ENCODE results near the gene GARIN3.

Gene GARIN3

DNA sequence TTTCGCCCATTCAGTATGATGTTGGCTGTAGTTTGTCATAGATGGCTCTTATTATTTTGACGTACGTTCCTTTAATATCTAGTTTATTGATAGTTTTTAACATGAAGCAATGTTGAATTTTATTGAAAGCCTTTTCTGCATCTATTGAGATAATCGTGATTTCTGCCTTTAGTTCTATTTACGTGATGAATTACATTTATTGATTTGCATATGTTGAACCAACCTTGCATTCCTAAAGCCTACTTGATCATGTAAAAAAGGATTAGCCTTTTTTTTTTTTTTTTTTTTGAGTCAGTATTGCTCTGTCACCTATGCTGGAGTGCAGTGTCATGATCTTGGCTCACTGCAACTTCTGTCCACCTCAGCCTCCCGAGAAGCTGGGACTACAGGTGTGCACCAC, 39.6 kb upstream of the GARIN3 start:
- H3K4me3 ChIP-seq (ENCODE audit: control insufficient read depth, low read depth, low read length), result no peak overlapping the region
- DNase-seq (ENCODE audit: low read depth), result no peak
- TF ChIP-seq, protein P1, sequence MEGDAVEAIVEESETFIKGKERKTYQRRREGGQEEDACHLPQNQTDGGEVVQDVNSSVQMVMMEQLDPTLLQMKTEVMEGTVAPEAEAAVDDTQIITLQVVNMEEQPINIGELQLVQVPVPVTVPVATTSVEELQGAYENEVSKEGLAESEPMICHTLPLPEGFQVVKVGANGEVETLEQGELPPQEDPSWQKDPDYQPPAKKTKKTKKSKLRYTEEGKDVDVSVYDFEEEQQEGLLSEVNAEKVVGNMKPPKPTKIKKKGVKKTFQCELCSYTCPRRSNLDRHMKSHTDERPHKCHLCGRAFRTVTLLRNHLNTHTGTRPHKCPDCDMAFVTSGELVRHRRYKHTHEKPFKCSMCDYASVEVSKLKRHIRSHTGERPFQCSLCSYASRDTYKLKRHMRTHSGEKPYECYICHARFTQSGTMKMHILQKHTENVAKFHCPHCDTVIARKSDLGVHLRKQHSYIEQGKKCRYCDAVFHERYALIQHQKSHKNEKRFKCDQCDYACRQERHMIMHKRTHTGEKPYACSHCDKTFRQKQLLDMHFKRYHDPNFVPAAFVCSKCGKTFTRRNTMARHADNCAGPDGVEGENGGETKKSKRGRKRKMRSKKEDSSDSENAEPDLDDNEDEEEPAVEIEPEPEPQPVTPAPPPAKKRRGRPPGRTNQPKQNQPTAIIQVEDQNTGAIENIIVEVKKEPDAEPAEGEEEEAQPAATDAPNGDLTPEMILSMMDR (conservative IDR thresholded peaks at IDR 0.05; ENCODE audit: control insufficient read depth, insufficient read depth, low read depth, low read length), result no peak

- DNase-seq (ENCODE audit: low read depth), result no peak
- TF ChIP-seq, protein P1 (conservative IDR thresholded peaks at IDR 0.05; ENCODE audit: control insufficient read depth, insufficient read depth, low read depth, low read length), result no peak
- H3K4me3 ChIP-seq (ENCODE audit: control insufficient read depth, low read depth, low read length), result no peak overlapping the region
Measured at GRCh38 chr5:157204765-157205164, 38.7 kb upstream of the GARIN3 start.

GRCh38 chr5:157203417-157203816, 37.4 kb upstream of the GARIN3 start:
- no peak for DNase-seq (ENCODE audit: low read depth)
- no peak overlapping the region for H3K4me3 ChIP-seq (ENCODE audit: control insufficient read depth, low read depth, low read length)
- TF ChIP-seq, protein P1 (conservative IDR thresholded peaks at IDR 0.05; ENCODE audit: control insufficient read depth, insufficient read depth, low read depth, low read length), result no peak

GRCh38 chr5:157201857-157202256, 35.8 kb upstream of the GARIN3 start:
- no peak overlapping the region for H3K4me3 ChIP-seq (ENCODE audit: control insufficient read depth, low read depth, low read length)
- TF ChIP-seq, protein P1 (conservative IDR thresholded peaks at IDR 0.05; ENCODE audit: control insufficient read depth, insufficient read depth, low read depth, low read length), result no peak
- DNase-seq (ENCODE audit: low read depth), result no peak

- H3K4me3 ChIP-seq (ENCODE audit: control insufficient read depth, low read depth, low read length), result no peak overlapping the region
- DNase-seq (ENCODE audit: low read depth), result no peak
- TF ChIP-seq, protein P1 (conservative IDR thresholded peaks at IDR 0.05; ENCODE audit: control insufficient read depth, insufficient read depth, low read depth, low read length), result no peak
Measured at GRCh38 chr5:157198277-157198986, 32.4 kb upstream of the GARIN3 start.

DNA sequence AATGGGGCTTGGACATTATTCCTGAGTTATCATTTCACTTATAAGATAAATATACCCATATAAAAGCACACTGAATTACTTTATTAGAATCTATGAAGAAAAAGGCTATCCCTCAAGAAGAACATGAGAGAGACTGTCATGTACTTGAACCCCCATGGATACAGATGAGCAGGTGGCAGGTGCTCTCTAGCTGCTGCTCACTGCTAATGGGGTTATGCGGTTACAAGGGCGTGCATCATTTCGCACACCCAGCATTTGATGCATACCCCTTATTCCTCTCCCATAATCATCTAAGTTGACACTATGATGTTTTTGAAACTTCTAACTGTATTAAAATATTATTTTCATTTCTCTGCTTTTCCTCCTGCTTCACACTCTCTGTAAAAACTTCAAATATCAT, 31.0 kb upstream of the GARIN3 start:
- H3K4me3 ChIP-seq (ENCODE audit: control insufficient read depth, low read depth, low read length), result no peak overlapping the region
- DNase-seq (ENCODE audit: low read depth), result no peak

More for the DNA sequence above, 31.0 kb upstream of the GARIN3 start:
- TF ChIP-seq, protein P1 (conservative IDR thresholded peaks at IDR 0.05; ENCODE audit: control insufficient read depth, insufficient read depth, low read depth, low read length), result no peak

Measured in fibroblast of mammary gland (primary cell).